AML-193 (cell line): ENCODE data around the gene CD69.
"Not testable (repeated sequence)": the region's sequence is repeated elsewhere in the genome, so short reads cannot be mapped to it uniquely, and the experiment has no call there.

Source experiments
- DNase-seq, 2 experiments: peaks; one replicate each; lab custom pipeline; 2025; lab: John Stamatoyannopoulos, UW

Gene CD69

GRCh38 chr12:9750276-9751203, 10.2 kb downstream of the CD69 start:
- DNase-seq, result peak; percentile 87 to 88

GRCh38 chr12:9749640-9750039, 11.1 kb downstream of the CD69 start:
- DNase-seq, result no peak

- no peak for DNase-seq
Measured at GRCh38 chr12:9745199-9745598, 15.5 kb downstream of the CD69 start.

GRCh38 chr12:9742661-9743060, 18.0 kb downstream of the CD69 start:
- no peak for DNase-seq

- DNase-seq, result peak in 1 of 2 experiments; percentile 24
Measured at GRCh38 chr12:9741726-9742125, 19.0 kb downstream of the CD69 start.

GRCh38 chr12:9740106-9740750, 20.5 kb downstream of the CD69 start:
- DNase-seq, result no peak

GRCh38 chr12:9739404-9740105, 21.1 kb downstream of the CD69 start:
- not testable (repeated sequence) for DNase-seq

- DNase-seq, result not testable (repeated sequence)
Measured at GRCh38 chr12:9738905-9739304, 21.8 kb downstream of the CD69 start.

- DNase-seq, result peak; percentile 86 to 92
Measured at GRCh38 chr12:9736936-9737705, 23.6 kb downstream of the CD69 start.

- DNase-seq, result no peak
Measured at GRCh38 chr12:9735601-9736000, 25.1 kb downstream of the CD69 start.

- peak; percentile 45 to 54 for DNase-seq
Measured at GRCh38 chr12:9732921-9733461, 27.7 kb downstream of the CD69 start, which contains the start of gene CLECL1. Gene CLECL1, minus strand, starts transcription at chr12:9733097.

- DNase-seq, result peak in 1 of 2 experiments; percentile 27
Measured at GRCh38 chr12:9731797-9732196, 28.9 kb downstream of the CD69 start.

GRCh38 chr12:9731393-9731792, 29.3 kb downstream of the CD69 start:
- DNase-seq, result no peak

GRCh38 chr12:9730591-9730990, 30.1 kb downstream of the CD69 start:
- no peak for DNase-seq

- DNase-seq, result no peak
Measured at GRCh38 chr12:9730011-9730410, 30.7 kb downstream of the CD69 start.

- no peak for DNase-seq
Measured at GRCh38 chr12:9729082-9729481, 31.6 kb downstream of the CD69 start.

- no peak for DNase-seq
Measured at GRCh38 chr12:9727813-9728212, 32.9 kb downstream of the CD69 start.

- DNase-seq, result no peak
Measured at GRCh38 chr12:9725213-9725870, 35.4 kb downstream of the CD69 start.

GRCh38 chr12:9724023-9724422, 36.7 kb downstream of the CD69 start:
- no peak for DNase-seq

- no peak for DNase-seq
Measured at GRCh38 chr12:9721394-9722092, 39.2 kb downstream of the CD69 start.
